Epithelial cell of esophagus (primary cell): Measurements from ENCODE around the gene TUBGCP3.

Experiments
- DNase-seq: peaks from one replicate; pipeline ENCODE4 v3.0.0; 2010; ENCODE audit warnings: low read depth
- H3K4me3 ChIP-seq: 2 replicates; pipeline ENCODE4 v1.5.1; 2011; ENCODE audit warnings: mild to moderate bottlenecking, low read length, control low read depth
- TF ChIP-seq, protein P1 (sequence below): IDR thresholded peaks from 2 replicates; pipeline ENCODE4 v1.5.1; 2011; ENCODE audit warnings: low read depth, mild to moderate bottlenecking, low read length, control low read depth, inconsistent platforms; ENCODE audit not compliant: insufficient read depth; ENCODE audit errors: missing control alignments

TUBGCP3 gene

DNA sequence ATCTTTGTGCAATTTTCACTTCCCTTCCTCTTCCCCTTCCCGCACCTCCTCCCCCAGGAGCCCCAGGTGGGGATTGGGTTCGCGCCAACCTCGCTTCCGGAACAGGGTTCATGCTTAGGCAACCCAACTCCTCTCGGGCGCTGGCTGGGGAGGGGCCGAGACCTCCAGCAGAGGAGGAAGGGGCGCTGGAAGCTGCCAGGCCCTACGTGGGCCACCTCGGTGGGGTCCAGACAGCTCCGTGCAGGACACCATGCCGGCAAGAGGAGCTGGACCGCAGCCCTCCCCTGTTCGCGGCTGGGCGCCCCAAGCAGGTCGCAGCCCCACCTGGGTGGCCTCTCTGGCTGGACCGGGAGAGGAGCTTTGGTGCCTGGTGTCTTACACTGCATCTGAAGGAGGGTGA, 120.7 kb downstream of the TUBGCP3 start:
- TF ChIP-seq, protein P1, sequence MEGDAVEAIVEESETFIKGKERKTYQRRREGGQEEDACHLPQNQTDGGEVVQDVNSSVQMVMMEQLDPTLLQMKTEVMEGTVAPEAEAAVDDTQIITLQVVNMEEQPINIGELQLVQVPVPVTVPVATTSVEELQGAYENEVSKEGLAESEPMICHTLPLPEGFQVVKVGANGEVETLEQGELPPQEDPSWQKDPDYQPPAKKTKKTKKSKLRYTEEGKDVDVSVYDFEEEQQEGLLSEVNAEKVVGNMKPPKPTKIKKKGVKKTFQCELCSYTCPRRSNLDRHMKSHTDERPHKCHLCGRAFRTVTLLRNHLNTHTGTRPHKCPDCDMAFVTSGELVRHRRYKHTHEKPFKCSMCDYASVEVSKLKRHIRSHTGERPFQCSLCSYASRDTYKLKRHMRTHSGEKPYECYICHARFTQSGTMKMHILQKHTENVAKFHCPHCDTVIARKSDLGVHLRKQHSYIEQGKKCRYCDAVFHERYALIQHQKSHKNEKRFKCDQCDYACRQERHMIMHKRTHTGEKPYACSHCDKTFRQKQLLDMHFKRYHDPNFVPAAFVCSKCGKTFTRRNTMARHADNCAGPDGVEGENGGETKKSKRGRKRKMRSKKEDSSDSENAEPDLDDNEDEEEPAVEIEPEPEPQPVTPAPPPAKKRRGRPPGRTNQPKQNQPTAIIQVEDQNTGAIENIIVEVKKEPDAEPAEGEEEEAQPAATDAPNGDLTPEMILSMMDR: no peak
- DNase-seq: no peak
- no peak overlapping the region for H3K4me3 ChIP-seq

DNA sequence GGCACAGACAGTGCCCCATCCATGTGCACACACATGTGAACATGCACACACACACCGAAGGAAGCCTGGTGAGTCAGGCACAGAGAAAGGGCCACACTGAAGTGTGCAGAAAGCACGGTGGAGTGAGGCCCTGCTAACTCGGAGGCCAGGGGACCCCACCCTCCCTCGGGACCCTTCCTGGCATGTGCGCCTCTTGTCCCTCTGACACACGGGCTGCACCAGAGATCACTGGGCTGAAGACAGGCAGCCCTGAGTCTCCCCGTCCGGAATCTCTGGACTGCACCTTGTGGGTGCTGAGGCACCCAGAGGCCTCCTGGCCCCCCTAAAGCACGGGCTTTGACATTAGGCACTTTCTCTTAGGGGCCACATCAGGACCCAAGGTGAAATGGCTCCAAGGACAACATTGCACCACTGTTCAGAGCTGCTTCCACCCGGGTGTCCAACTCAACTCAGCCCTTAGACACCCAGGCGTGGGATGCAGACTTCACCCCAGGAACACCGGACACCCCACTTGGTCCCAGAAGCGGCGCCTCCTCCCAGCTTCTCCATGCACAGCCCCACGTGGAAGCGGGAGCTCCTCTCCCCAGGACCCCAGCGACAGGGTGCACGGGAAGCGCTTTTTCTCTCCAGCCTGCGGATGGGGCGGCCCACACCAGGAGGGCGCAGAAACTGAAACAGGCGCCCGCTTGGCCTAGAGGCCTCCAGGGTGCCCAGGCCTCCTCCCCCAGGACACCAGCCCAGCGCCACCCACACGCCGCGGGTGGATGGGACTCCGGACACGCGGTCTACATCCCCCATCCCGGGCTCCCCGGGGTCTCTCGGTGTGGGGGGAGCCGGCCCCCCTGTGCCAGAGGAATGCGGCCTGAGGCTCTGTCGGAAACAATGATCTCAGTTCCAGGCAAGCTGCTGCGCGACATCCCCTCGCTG, 121.6 kb downstream of the TUBGCP3 start:
- no peak for DNase-seq
- TF ChIP-seq, protein P1: no peak
- H3K4me3 ChIP-seq: no peak overlapping the region

DNA sequence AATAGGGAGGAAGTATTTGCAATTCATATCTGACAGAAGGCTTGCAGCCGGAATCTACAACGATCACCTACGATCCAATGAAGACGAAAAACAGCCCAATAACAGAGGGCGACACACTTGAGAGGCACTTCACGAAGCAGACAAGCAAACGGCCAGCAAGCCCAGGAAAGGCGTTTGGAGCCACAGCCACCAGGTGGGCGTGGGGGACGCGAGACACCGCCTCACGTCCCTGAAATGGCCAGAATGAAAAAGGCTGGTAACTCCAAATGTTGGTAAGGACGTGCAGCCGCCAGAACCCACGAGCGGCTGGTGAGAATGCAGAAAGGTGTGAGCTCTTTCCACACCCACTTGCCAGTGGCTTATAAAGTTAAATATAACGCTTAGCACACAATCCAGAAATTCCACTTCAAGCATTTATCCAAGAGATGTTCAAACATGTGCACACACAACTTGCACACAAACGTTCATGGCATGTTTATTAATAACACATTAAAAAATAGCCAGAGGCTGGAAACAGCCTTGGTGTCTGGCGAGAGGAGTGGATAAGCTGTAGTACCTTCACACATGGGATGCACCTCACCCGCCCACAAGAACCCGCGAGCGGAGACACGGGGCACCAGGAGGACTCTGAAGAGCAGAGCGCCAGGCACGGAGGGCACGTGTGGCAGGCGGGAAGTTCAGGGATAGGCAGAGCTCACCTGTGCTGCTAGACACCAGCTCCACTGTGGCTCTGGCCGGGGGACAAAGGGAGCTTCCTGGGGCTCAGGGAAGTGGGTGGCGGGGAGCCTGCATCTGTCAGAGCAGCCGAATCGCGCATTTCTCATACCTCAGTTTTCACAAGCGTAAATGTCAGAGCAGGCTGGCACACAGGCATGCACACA, 122.5 kb downstream of the TUBGCP3 start:
- no peak overlapping the region for H3K4me3 ChIP-seq
- TF ChIP-seq, protein P1: no peak
- DNase-seq: no peak

DNA sequence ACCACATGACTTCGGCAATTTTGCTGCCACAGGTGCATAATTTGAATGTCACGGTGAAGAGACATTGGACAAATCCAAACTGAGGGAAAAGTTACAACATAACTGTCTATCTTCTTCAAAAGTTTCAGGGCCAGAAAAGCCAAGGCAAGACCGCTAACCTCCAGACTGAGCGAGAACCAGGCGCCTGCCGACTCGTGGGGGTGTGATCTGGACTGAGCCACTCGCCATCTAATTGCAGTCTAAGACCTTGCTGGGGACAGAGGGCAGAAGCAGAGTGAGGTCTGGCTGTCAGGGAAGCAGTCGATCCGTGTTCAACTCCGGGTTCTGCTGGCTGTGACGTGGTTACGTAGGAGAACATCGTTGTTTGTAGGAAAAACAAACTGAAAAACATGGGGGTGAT, 123.2 kb downstream of the TUBGCP3 start:
- no peak overlapping the region for H3K4me3 ChIP-seq
- TF ChIP-seq, protein P1: no peak
- no peak for DNase-seq

DNA sequence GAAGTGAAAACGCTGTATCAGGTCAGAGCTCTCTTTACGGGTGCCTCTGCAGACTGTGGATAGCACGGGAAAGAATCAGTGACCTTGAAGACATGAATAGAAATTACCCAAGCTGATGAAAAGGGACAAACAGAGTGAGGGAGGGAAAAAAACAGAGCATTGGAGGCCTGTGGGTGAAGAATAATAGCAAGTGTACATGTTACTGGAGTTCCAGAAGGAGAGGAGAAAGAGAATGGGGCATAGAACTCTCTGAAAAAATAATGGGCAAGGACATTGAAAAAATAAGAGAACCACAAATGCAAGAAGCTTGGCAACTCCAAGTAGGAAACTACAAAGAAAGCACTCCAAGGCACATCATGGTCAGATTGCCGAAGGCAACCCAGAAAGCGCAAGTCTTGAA, 125.5 kb downstream of the TUBGCP3 start:
- TF ChIP-seq, protein P1: no peak
- DNase-seq: no peak
- no peak overlapping the region for H3K4me3 ChIP-seq

DNA sequence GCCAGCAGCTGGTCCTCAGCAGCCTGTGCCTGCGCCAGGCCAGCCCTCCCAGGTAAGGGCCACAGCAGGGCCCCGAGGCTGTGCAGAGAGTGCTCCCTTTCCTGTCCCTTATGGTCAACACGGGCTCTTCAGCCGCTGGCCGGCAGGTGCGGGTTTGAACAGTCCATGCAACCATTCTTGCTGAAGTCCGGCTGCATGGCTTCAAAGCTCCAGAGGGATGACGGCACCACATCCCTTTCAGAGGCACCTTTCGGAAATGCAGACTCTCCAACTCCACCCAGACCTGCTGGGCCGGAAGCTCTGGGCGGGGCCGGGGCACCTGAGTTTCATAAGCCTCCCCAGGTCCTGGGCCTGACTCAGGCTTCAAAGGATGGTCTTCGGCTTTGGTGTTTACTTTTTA, 130.5 kb downstream of the TUBGCP3 start:
- H3K4me3 ChIP-seq: no peak overlapping the region
- TF ChIP-seq, protein P1: no peak
- peak; percentile 29 for DNase-seq
